GM12878 (cell line): Measurements from ENCODE around the gene WWOX. TPM values are rescaled to one million over a fixed set of nuclear protein-coding genes. Genes with fewer than 3 reads are reported as not detected.

Source experiments
- ATAC-seq: fragments of 200-7000 bp; cut with Tn5 transposase; 3 replicates; pipeline ENCODE4 v1.9.1; 2020; ENCODE audit warnings: mild to moderate bottlenecking, moderate library complexity
- BruUV-seq: library from RNA; stranded (reverse); fragments of 400-500 nt; replicated peaks from 2 replicates; lab custom pipeline; 2021; lab: Mats Ljungman, UMichigan
- CTCF ChIA-PET: fragments of 300-600 bp; sonication (Branson Sonifier 250); formaldehyde crosslinking; extraction: SDS; loops from one replicate; lab custom pipeline; 2021; ENCODE audit warnings: inconsistent platforms; lab: Yijun Ruan, JAX
- POLR2A ChIA-PET: fragments of 350-600 bp; formaldehyde crosslinking; extraction: SDS; loops from one replicate; lab custom pipeline; 2021; ENCODE audit warnings: inconsistent platforms; lab: Charles Lee
- RAD21 ChIA-PET: fragments of 300-600 bp; sonication (Branson Sonifier 250); formaldehyde crosslinking; loops from one replicate; lab custom pipeline; 2023; ENCODE audit warnings: antibody characterized with exemption; ENCODE audit not compliant: unreplicated experiment; lab: Charles Lee
- SMC1A ChIA-PET: fragments of 300-600 bp; sonication (Branson Sonifier 250); formaldehyde crosslinking; loops from one replicate; lab custom pipeline; 2023; ENCODE audit not compliant: unreplicated experiment, uncharacterized antibody; lab: Charles Lee
- DNase-seq: peaks from one replicate; pipeline ENCODE4 v3.0.0-alpha.2; 2011; ENCODE audit warnings: low read depth, low spot score
- FAIRE-seq: peaks from 3 replicates; lab custom pipeline; 2011; peaks lifted over from hg19 to GRCh38; lab: Jason Lieb, UNC
- H2AFZ ChIP-seq: 2 replicates; pipeline ENCODE4 v1.6.0; 2011; ENCODE audit warnings: low read depth, low read length, control low read depth; ENCODE audit not compliant: control insufficient read depth
- H3K27ac ChIP-seq: 2 replicates; pipeline ENCODE4 v1.5.1; 2011; ENCODE audit warnings: control low read depth; ENCODE audit not compliant: control insufficient read depth, insufficient read depth
- H3K27me3 ChIP-seq, 2 experiments: replicated peaks in 1 of 2; 2 replicates each; pipeline versions ENCODE4 v1.6.0 to v1.6.1; 2011; ENCODE audit warnings: low read length in 1 of 2; ENCODE audit not compliant: control insufficient read depth in 2 of 2, insufficient read depth in 2 of 2
- H3K36me3 ChIP-seq, 2 experiments: 2 replicates each; pipeline ENCODE4 v1.5.1; 2011; ENCODE audit warnings: low read length in 1 of 2; ENCODE audit not compliant: control insufficient read depth in 2 of 2, insufficient read depth in 2 of 2
- H3K4me1 ChIP-seq: 2 replicates; pipeline ENCODE4 v1.6.1; 2011; ENCODE audit warnings: mild to moderate bottlenecking, low read length, moderate library complexity, mixed read lengths; ENCODE audit not compliant: control insufficient read depth, insufficient read depth
- H3K4me2 ChIP-seq: 2 replicates; pipeline ENCODE4 v1.6.0; 2011; ENCODE audit warnings: control low read depth; ENCODE audit not compliant: control insufficient read depth, insufficient read depth
- H3K4me3 ChIP-seq: fragments of 200-600 bp; sonication (generic); 2 replicates; pipeline ENCODE4 v1.5.1; 2016
- H3K79me2 ChIP-seq: 2 replicates; pipeline ENCODE4 v1.6.0; 2011; ENCODE audit warnings: low read length; ENCODE audit not compliant: control insufficient read depth, insufficient read depth
- H3K9ac ChIP-seq: 2 replicates; pipeline ENCODE4 v1.8.0; 2011; ENCODE audit warnings: low read length, control low read depth, mixed read lengths; ENCODE audit not compliant: control insufficient read depth, insufficient read depth
- H3K9me3 ChIP-seq: replicated peaks from 3 replicates; pipeline ENCODE4 v1.5.1; 2011; ENCODE audit warnings: mild to moderate bottlenecking, low read length; ENCODE audit not compliant: control insufficient read depth, insufficient read depth
- H4K20me1 ChIP-seq: 2 replicates; pipeline ENCODE4 v1.6.0; 2011; ENCODE audit not compliant: control insufficient read depth, insufficient read depth
- CBFB ChIP-seq: IDR thresholded peaks from 2 replicates; pipeline ENCODE4 v1.6.1; 2016; ENCODE audit warnings: antibody characterized with exemption, low read depth
- CHD2 ChIP-seq: IDR thresholded peaks from 2 replicates; pipeline ENCODE4 v1.6.1; 2011; ENCODE audit warnings: low read depth, low read length, improper control_type of control experiment, borderline replicate concordance
- CREM ChIP-seq: IDR thresholded peaks from 2 replicates; pipeline ENCODE4 v1.6.1; 2014; ENCODE audit warnings: antibody characterized with exemption, low read depth
- ESRRA ChIP-seq: IDR thresholded peaks from 2 replicates; pipeline ENCODE4 v1.6.1; 2012; ENCODE audit warnings: mild to moderate bottlenecking, low read length, improper control_type of control experiment
- IRF4 ChIP-seq: IDR thresholded peaks from 2 replicates; pipeline ENCODE4 v1.6.1; 2011; ENCODE audit warnings: low read depth, low read length
- JUND ChIP-seq: IDR thresholded peaks from 2 replicates; pipeline ENCODE4 v1.6.1; 2012; ENCODE audit warnings: low read depth, mild to moderate bottlenecking, low read length, improper control_type of control experiment, moderate library complexity
- MTA3 ChIP-seq: IDR thresholded peaks from 2 replicates; pipeline ENCODE4 v1.6.1; 2012; ENCODE audit warnings: low read length, inconsistent platforms, borderline replicate concordance
- NFXL1 ChIP-seq: fragments of 450-650 bp; IDR thresholded peaks from 2 replicates; pipeline ENCODE4 v1.6.1; 2017; ENCODE audit warnings: antibody characterized with exemption, mild to moderate bottlenecking, borderline replicate concordance
- NFYA ChIP-seq: IDR thresholded peaks from 2 replicates; pipeline ENCODE4 v1.6.1; 2011; ENCODE audit warnings: low read depth, mild to moderate bottlenecking, low read length, improper control_type of control experiment, borderline replicate concordance
- ZNF622 ChIP-seq: fragments of 450-650 bp; IDR thresholded peaks from 2 replicates; pipeline ENCODE4 v1.6.1; 2017; ENCODE audit warnings: mild to moderate bottlenecking, inconsistent platforms
- WGBS: methylation state at CpG from one replicate; pipeline ENCODE4 v1.1.6; 2016; ENCODE audit warnings: low lambda C conversion rate; ENCODE audit not compliant: insufficient replicate concordance, insufficient coverage; ENCODE audit errors: missing lambda C conversion rate; 5-methylcytosine and 5-hydroxymethylcytosine counted together
- in situ Hi-C: fragments of 300-500 bp; cut with MboI; formaldehyde crosslinking; loops from 9 replicates; pipeline ENCODE4 v1.14.3; 2018; ENCODE audit warnings: mixed read lengths
- intact Hi-C: fragments of 100-400 bp; cut with micrococcal nuclease; formaldehyde crosslinking; loops from one replicate; pipeline ENCODE4 v1.14.2; 2022; ENCODE audit not compliant: unreplicated experiment
- polyA plus RNA-seq, 11 experiments: library from polyadenylated mRNA; depleted of rRNA in 4 of 11; unstranded in 6 of 11; stranded (reverse) in 5 of 11; fragments of >200 nt; fragmentation: Nextera tagmentation in 4 of 11; fragmentation: Illumina TruSeq in 1 of 11; extraction: Ambion mirVana in 4 of 11; extraction: Trizol in 1 of 11; gene quantifications; 1 replicate in 1 of 11; 2 replicates in 10 of 11; pipeline versions ENCODE4 v1.2.1 to v1.2.3, GENCODE V29; 2011 to 2016; ENCODE audit warnings: inconsistent platforms in 2 of 11, missing spikeins in 2 of 11, low read depth in 1 of 11
- total RNA-seq, 4 experiments: library from RNA; depleted of rRNA in 3 of 4; stranded (reverse); fragments of >200 nt in 3 of 4; fragmentation: Illumina TruSeq in 1 of 4; extraction: Trizol in 1 of 4; gene quantifications; 2 replicates each; pipeline versions ENCODE4 v1.2.1 to v1.2.3, GENCODE V29; 2013 to 2021
- TF ChIP-seq, protein P1 (sequence below): fragments of 450-650 bp; IDR thresholded peaks from 2 replicates; pipeline ENCODE4 v1.6.1; 2016; ENCODE audit warnings: mild to moderate bottlenecking
- TF ChIP-seq, protein P2 (sequence below): IDR thresholded peaks from 2 replicates; pipeline ENCODE4 v1.6.1; 2012; ENCODE audit warnings: low read depth, low read length, improper control_type of control experiment

The WWOX gene
- total and polyA plus RNA-seq, 10 of the 15 experiments (the other 5 are each of a cell fraction or from before 2014, with no cell fraction given) = 2.8 to 24.4 (median 17.8) TPM

DNA sequence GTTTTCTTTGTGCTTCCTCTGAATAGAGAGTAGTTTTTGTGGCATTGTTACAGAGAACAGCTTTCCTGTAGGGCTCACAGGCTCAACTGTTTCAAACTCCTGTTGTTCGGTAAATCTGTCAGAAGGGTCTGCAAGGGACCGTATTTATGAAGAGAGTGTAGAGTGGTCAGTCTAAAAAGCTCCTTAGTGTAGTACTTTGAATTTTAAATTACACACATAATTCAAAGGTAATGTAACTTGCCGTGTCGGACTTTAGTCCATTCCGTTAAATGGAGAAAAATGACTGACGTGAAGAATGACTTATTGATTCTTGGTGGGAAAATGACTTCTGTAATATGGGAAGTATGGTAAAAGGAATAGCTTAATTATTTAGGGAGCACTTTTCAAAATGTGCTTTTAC, 190.9 kb downstream of the WWOX start:
- intact Hi-C loops (no loop called here), in situ Hi-C loops (no loop called here)
- no peak overlapping the region for H3K4me2 ChIP-seq
- H3K4me3 ChIP-seq = no peak overlapping the region
- WGBS = 71% methylated on average over 6 of the region's 6 CpGs
- H3K27ac ChIP-seq = no peak overlapping the region
- H3K9ac ChIP-seq = no peak overlapping the region
- H3K9me3 ChIP-seq = no peaks in the 10 kb centered on the region
- RAD21 ChIA-PET = no interaction called here
- no peaks in the 10 kb centered on the region for H3K36me3 ChIP-seq
- DNase-seq (no peak), ATAC-seq (no peak), FAIRE-seq (no peak)
- no peaks in the 10 kb centered on the region for H4K20me1 ChIP-seq
- no peaks in the 10 kb centered on the region for H3K27me3 ChIP-seq
- no peak overlapping the region for H2AFZ ChIP-seq
- POLR2A ChIA-PET = no interaction called here
- SMC1A ChIA-PET = no interaction called here
- BruUV-seq = no TSS peak
- CTCF ChIA-PET = no interaction called here
- H3K79me2 ChIP-seq = no peaks in the 10 kb centered on the region
- TF ChIP-seq CREM (no peak), CBFB (no peak), ESRRA (no peak)
- TF ChIP-seq, protein P1, sequence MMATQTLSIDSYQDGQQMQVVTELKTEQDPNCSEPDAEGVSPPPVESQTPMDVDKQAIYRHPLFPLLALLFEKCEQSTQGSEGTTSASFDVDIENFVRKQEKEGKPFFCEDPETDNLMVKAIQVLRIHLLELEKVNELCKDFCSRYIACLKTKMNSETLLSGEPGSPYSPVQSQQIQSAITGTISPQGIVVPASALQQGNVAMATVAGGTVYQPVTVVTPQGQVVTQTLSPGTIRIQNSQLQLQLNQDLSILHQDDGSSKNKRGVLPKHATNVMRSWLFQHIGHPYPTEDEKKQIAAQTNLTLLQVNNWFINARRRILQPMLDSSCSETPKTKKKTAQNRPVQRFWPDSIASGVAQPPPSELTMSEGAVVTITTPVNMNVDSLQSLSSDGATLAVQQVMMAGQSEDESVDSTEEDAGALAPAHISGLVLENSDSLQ = no peak
- H3K4me1 ChIP-seq = no peaks in the 10 kb centered on the region

DNA sequence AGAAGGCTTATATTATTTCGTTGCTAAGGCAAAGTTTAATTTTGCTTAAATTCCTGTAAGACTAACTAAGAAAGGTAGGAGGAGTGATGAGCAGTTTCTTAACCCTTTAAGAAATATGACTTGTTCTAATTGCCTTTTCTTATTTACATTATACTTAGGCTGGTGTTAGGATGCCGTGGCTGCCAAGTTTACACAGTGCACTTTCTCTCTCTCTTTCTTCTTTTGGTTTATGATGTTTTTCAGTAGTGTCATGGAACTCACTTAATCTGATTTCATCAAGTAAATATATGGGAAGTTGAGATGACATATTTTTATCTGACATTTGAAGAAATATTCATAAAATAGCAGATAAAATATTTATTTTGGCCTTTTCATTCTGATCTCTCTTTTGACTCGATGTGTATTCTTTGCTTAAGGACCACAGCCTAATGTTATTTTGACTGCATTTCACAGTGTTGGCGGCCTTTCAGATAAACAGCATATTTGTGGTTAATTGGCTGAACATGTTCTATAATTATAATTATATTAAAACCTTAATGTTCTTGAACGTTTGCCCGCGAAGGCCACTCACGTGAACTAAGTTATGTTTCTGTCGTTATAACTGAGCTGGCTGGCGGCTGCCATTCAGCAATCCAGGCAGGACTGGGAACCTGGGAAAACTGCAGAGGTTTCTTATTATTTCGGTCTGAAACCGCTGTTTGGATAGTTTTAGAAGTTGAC, 191.6 kb downstream of the WWOX start:
- ChIA-PET SMC1A (no interaction called here), POLR2A (no interaction called here), CTCF (no interaction called here), RAD21 (no interaction called here)
- no peak overlapping the region for H3K4me3 ChIP-seq
- H3K27ac ChIP-seq = no peak overlapping the region
- FAIRE-seq = no peak
- H3K79me2 ChIP-seq = no peaks in the 10 kb centered on the region
- no peak overlapping the region for H2AFZ ChIP-seq
- H3K27me3 ChIP-seq = no peaks in the 10 kb centered on the region
- H3K9me3 ChIP-seq = no peaks in the 10 kb centered on the region
- no peak overlapping the region for H3K9ac ChIP-seq
- in situ Hi-C loops = no loop called here
- intact Hi-C loops = no loop called here
- BruUV-seq = no TSS peak
- H4K20me1 ChIP-seq = no peaks in the 10 kb centered on the region
- ATAC-seq = no peak
- no peak overlapping the region for H3K4me2 ChIP-seq
- no peaks in the 10 kb centered on the region for H3K4me1 ChIP-seq
- TF ChIP-seq JUND (no peak), IRF4 (no peak), CHD2 (no peak), ZNF622 (no peak), NFYA (no peak), NFXL1 (no peak), MTA3 (no peak)
- TF ChIP-seq, protein P2, sequence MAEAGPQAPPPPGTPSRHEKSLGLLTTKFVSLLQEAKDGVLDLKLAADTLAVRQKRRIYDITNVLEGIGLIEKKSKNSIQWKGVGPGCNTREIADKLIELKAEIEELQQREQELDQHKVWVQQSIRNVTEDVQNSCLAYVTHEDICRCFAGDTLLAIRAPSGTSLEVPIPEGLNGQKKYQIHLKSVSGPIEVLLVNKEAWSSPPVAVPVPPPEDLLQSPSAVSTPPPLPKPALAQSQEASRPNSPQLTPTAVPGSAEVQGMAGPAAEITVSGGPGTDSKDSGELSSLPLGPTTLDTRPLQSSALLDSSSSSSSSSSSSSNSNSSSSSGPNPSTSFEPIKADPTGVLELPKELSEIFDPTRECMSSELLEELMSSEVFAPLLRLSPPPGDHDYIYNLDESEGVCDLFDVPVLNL = no peak
- H3K36me3 ChIP-seq = no peaks in the 10 kb centered on the region
- no peak for DNase-seq
- WGBS = 67% methylated on average over 12 of the region's 12 CpGs
